ENCODE data around the gene RXRG.
A peak's percentile ranks its signal among the peaks of the same experiment; 100 is the strongest.

The RXRG gene

DNA sequence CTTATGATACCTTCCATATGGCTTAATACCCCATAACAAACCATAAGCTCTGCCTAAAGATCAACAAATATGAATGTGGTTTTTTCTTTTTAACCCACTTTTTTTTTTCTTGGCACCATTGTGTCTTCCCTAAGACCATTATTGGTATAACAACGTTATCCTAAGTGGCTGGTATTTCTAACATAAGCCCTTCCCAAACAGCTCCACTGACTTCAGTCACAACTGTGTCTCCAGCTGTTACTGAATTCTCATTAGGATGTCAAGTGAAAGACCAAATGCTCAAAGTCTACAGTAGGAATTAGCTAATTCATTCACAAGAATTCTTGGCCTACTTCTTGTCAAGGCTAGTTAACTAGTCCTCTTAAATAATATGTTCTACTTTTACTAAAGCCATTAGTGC, 4.2 kb upstream of the RXRG start:
- no peak for DNase-seq (ENCODE audit: low spot score)

DNA sequence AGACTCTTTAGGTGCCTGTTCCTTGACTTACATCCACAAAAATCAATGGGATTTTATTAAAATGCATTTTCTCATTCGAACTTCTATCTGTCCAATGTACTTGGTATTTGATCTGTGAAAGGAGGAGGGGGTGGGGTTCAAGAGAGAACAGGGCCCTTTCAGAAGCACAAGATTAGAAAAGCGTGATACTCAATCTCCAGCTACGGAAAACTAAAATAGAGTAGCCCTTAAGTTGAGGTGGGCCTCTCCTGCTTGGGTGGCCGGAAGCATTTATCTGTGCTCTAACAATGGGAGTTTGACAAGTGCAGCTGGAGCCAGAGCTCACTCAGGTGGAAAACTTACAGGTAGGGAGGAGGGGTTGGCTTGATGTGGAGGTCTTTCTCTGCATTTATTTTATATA, 462 bp upstream of the RXRG start:
- no peak for DNase-seq (ENCODE audit: low spot score)

DNA sequence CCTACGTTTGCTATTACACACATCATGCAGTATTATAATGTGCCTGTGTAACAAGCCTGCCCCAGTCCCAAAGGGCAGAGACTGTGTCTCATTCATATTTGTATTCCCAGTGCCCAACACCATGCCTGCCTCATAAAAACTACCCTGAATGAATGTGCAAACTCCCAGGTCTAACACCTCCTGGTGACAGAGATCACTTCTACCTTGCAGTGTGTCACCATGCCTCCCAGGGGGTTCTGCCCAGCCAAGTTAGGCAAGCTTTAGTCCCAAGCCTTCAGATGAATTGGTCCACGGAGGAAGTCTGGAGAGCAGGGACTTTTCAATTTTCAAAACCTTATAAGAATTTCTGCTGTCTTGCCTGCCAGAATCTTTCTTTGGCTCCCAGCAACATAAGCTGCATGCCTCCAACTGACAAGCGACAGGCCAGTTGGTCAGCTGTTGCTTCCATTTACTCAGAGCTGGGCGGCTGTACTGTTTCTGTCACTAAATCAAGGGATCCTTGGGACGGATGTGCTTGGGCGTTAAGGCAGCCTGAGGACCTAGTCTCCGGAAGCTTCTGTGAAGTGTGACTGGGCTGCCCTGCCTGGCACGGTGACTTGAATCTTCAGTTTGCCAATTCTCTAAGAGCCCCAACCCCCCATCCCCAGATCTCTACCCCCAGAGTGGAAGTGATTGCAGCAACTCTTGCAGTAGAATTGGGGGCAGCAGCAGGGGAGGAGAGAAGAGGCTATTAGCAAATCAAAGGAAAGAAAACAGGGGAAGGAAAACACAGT, 1.2 kb downstream of the RXRG start:
- no peak for DNase-seq (ENCODE audit: low spot score)

DNA sequence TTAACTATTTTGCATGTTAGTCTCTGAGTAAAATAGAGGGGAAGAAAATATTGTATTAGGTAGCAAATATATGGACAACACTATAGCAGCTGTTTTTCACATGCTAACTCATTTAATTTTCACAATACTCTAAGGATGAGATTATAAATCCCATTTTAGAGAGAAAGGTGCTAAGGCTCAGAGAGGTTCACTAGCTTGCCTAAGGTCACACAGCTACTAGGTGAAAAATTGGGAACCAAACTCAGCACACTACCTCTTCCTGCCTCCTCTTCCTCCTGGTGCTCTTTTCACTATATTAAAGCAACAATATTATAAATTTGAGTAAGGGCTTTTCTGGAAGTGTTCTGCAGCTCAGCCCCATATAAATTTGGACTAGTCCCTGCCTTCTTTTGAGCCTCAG, 2.3 kb downstream of the RXRG start:
- DNase-seq (ENCODE audit: low spot score), result no peak

DNA sequence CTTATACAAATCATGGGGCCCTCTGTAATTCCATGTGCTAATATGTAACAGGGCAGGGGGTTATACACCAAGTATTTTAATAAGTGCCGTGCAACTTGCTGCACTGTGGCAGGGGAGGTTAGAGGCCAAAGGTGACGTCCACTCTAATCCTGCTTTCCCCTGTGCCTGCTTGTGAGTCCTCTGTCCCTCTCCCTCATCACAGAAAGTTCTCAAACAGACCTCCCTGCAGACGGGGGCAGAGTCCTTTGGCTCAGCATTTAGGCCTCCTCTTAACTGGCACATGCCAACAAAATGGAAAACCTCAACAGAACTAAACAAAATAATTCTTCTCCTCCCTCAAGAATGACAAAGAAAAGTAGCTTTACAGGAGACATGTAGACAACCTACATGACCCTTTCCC, 2.9 kb downstream of the RXRG start:
- DNase-seq (ENCODE audit: low spot score), result no peak

DNA sequence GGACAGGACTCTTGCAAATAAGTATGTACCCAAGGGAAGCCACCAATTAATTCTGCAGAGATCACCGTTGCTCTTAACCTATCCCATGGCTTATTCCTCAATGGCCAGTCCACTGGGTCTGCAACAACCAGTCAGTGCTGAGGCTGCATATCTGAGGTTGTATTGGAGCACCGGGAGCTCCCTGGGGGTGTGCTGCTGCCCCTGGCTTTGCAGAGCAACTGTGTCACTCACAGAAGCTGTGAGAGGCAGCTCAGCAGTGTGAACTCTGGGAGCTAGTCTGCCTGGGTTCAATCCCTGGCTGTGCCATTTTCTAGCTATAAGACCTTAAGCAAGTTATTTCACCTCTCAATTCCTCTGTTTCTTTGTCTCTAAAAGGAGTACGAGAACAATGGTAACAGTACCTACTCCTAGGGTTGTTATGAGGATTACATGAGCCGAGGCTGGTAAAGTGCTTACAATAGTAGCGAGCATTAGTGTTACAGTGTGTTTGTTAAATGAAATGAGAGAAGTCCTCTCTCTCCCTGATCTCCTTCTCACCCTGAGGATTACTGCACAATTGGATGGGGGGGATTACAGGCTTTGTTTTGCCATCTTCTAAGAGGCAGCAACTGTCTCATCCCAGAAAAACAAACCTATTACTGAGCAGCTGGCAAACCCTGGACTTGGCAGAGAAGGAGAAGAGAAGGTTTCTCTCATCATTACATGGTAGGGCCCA, 3.6 kb downstream of the RXRG start:
- DNase-seq (ENCODE audit: low spot score), result no peak

GRCh38 chr1:165439330-165439729, 5.6 kb downstream of the RXRG start:
- no peak for DNase-seq (ENCODE audit: low spot score)

DNA sequence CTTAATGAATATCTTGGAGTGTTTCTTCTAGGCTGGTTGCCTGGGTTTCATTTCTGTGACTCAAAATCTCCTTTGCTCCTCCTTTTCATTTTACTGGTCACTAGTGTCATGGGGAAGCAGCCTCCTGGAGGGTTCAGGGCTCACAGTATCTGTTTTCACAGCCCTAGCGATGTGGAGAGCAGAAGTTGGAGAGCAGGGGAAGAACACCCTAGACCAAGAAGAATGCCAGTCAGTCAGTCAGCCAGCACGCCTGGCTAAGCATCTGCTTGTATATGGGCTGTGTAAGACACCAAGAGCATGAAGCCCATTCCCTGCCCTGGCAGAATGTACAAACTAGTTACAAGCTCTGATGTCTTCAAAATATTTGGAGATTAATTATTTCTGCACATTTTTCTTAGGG, 7.9 kb downstream of the RXRG start:
- DNase-seq (ENCODE audit: low spot score), result no peak

GRCh38 chr1:165435801-165436200, 9.1 kb downstream of the RXRG start:
- no peak for DNase-seq (ENCODE audit: low spot score)

GRCh38 chr1:165434281-165434680, 10.6 kb downstream of the RXRG start:
- no peak for DNase-seq (ENCODE audit: low spot score)

GRCh38 chr1:165431079-165431478, 13.8 kb downstream of the RXRG start:
- no peak for DNase-seq (ENCODE audit: low spot score)

DNA sequence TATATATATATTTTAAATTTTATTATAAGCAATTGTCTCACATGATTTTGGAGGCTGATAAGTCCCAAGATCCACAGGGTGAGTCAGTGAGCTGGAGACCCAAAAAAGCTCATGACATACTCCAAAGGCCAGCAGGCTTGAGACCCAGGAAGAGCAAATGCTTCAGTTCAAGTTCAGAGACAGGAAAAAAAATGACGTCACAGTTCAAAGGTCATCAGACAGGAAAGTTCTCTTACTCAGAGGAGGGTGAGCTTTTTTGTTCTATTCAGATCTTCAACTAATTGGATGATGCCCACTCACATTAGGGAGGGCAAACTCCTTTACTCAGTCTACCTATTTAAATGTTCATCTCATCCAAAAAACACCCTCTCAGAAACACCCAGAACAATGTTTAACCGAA, 18.2 kb downstream of the RXRG start:
- no peak for DNase-seq (ENCODE audit: low spot score)

GRCh38 chr1:165425621-165426020, 19.3 kb downstream of the RXRG start:
- DNase-seq (ENCODE audit: low spot score), result no peak

- DNase-seq (ENCODE audit: low spot score), result peak; percentile 25
These were observed 20.3 kb downstream of the RXRG start for GRCh38 chr1:165424454-165425216.

DNA sequence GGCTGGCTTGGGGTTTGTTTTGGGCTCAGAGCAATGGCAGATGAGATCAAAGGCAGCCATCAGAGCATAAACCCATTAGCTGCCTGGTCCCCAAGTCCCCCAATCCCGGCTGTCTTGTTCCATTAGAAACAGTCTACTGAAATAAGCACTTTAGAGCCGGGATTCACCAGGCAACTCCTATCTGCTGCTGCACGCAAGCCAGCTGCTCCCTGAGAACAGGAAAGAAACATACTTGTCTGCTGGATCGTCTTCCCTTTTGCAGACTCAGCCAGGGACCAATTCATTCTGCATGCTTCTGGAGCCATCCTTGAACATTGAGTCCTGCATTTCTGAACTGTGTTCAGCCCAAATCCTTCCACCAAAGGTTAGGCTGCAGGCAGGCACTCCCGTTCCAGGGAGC, 21.8 kb downstream of the RXRG start:
- DNase-seq (ENCODE audit: low spot score), result no peak

DNA sequence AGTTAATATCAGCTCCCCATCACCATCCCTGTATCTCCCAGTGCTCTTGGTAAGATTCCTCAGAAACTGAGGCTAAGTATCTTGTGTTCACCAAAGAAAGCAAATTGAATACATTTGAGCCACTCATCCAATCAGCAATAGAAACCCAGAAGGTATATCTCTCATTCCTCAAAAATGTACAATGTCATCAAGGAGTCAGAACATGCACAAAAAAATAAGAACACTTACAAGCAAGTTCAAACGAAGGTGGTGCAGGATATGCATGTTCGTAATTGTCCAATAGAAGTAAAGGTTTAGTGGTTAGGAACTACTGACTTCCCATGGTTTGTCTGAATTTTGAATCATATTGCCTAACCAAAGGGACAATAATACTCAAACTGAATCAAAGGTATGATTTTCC, 24.3 kb downstream of the RXRG start:
- DNase-seq (ENCODE audit: low spot score), result no peak

- no peak for DNase-seq (ENCODE audit: low spot score)
These were observed 25.1 kb downstream of the RXRG start for GRCh38 chr1:165419839-165420238.

GRCh38 chr1:165418195-165418594, 26.7 kb downstream of the RXRG start:
- DNase-seq (ENCODE audit: low spot score), result no peak

DNA sequence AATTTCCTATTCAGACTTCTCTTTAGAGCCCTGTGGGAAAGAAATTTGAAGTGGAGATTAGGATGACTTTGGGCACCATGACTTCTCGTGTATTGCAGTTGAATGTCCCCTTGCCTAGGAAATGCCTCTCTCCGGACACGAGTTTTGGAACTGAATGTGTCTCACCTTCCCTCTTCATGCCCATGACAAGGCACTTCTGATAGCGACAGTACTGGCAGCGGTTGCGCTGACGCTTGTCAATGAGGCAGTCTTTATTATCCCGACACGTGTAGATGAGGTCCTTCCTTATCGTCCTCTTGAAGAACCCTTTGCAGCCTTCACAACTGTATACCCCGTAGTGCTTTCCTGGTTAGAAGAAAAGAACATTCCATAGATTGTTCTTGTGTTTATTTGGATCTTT, 28.1 kb downstream of the RXRG start:
- no peak for DNase-seq (ENCODE audit: low spot score)

- DNase-seq (ENCODE audit: low spot score), result no peak
These were observed 29.9 kb downstream of the RXRG start for GRCh38 chr1:165415068-165415467.

DNA sequence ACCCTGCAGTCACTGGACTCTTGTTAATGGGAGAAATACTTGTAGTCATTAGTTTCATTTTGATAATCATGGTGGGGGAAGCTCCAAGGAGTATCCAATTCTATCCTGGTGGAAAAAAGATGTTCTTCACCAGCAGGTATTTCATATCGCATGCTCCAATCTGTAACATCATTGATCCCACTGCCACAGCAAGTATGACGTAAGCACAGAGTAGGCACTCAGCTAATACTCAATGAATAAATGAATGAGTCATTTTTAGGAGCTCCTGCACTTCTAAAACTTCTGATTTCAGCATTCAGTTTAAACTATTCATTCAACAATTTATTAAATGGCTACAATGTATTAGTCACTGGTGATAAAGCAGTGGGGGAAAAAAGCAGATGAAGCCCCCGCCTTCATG, 30.3 kb downstream of the RXRG start:
- no peak for DNase-seq (ENCODE audit: low spot score)

GRCh38 chr1:165411396-165411795, 33.5 kb downstream of the RXRG start:
- DNase-seq (ENCODE audit: low spot score), result no peak
